Stimulated activated CD8-positive, alpha-beta memory T cell treated with anti-CD3 and anti-CD28 coated beads, Interleukin-15, amount 100 ng/mL, for 1 hour (primary cell): ENCODE results near the gene WSB1.
"Not testable (repeated sequence)": the region's sequence is repeated elsewhere in the genome, so short reads cannot be mapped to it uniquely, and the experiment has no call there.

Experiments used
- DNase-seq: peaks from one replicate; pipeline ENCODE4 v3.0.0-alpha.2; 2020; ENCODE audit warnings: low read depth

Gene WSB1

DNA sequence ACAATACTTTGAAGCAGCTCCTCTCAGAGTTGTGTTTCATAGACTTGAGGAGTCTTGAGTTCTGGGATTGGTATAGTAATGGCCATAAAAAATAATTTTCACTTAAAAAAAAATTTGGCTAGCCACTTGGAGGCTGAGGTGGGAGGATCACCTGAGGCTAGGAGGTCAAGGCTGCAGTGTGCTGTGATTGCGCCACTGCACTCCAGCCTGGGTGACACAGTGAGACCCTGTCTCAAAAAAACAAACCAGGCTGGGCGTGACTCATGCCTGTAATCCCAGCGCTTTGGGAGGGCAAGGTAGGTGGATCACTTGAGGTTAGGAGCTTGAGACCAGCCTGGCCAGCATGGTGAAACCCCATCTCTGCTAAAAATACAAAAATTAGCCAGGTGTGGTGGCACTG lies 14.8 kb upstream of the WSB1 start:
- DNase-seq = not testable (repeated sequence)

DNA sequence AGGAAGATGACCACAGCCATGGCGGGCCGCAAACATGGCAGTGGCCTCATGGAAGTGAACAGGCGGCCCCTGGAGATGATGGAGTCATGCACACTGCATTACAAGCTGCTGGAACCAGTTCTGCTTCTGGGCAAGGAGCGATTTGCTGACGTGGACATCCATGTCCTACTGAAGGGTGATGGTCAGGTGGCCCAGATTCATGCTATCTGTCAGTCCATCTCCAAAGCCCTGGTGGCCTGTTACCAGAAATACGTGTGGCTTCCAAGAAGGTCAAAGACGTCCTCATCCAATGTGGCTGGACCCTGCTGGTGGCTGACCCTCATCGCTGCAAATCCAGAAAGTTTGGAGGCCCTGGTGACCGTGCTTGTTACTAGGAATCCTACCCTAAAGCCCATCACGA lies 13.4 kb upstream of the WSB1 start:
- no peak for DNase-seq

DNA sequence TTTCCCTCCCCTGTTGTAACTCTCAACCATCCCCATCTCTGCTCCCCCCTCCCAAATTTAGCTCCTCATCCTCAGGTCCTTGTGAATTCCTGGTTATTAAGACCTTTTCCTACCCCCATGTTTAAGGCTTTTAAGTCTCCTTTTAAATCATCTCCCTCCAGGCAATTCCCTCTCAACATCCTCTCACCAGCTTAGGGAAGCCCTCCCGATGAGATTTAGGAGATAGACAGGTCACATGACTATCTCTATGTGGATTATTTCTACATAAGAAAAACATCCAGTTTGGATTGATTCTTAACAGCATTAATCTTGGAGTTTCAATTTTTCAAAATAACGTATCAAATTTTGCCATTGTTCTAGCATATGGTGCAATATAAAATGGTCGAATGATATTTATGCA lies 12.5 kb upstream of the WSB1 start:
- no peak for DNase-seq

DNA sequence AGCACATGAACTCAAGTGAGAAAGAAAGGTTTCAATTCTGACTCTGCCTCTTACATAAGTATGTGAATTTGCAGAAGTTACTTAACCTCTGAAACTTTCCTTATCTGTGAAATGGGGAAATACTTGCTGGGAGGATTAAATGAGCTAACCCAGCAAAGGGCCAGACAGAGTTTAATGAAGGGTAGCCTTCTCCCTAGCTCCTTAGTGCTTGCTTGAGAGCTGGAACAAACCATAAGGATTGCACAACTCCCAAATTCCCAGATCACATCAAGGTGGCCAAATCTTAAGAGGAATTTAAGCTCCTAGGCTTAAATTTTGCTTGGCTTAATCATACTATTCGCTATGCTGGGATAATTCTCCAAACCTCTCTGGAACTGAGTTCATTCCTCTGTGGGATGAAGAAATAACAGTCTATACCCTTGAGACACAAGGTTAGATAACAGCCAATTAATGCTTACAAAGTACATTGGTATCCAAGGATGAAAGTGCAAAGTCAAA lies 11.8 kb upstream of the WSB1 start:
- DNase-seq = no peak

- no peak for DNase-seq
Measured at GRCh38 chr17:27283060-27283459, 10.9 kb upstream of the WSB1 start.

DNA sequence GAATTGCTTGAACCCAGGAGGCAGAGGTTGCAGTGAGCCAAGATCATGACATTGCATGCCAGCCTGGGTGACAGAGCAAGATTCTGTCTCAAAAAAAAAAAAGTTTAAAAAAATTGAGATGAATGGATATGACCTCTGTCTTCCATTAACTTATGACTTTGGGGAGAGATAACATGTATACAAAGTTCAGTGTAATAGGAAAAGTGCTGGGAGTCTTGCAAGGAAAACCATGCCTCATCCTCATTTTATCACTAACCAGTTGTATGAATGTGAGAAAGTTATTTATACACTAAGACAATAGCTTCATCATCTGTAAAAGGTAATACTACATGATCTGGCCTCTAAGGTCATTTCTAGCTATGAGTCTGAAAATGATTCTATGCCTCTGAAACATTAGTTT lies 10.2 kb upstream of the WSB1 start:
- no peak for DNase-seq

DNA sequence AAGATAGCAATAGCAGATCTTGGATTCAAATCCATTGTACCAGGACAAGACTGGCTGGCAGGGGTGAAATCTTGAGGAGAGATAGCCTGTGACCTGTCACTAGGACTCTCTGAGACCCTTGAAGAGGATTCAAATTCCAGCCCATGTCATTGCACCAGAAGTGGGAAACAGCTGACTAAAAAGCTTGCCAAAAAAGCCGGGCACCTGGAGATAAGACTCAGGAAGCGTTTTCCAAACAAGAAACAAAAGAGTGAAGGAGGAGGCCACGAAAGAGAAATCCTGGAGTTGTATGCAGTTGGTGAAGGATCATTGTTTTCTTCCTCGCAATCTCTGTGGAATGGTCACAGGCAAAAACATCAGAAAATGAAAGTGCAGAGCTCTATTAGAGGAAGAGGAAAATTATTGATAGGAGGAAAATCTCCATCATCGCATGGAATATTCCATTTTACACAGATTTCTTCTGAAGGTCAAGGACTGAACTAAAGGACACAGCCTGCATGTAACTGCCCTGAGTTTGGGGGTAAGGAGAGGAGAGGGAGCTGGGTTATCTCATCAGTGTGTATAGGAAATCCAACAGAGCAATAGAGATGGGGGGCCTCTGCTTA lies 9.0 kb upstream of the WSB1 start:
- DNase-seq = no peak

- no peak for DNase-seq
Measured at GRCh38 chr17:27285516-27285915, 8.4 kb upstream of the WSB1 start.

GRCh38 chr17:27288183-27288582 lies 5.7 kb upstream of the WSB1 start:
- DNase-seq = no peak

- no peak for DNase-seq
Measured at GRCh38 chr17:27289856-27290255, 4.1 kb upstream of the WSB1 start.

GRCh38 chr17:27290916-27291598 lies 2.9 kb upstream of the WSB1 start:
- no peak for DNase-seq

DNA sequence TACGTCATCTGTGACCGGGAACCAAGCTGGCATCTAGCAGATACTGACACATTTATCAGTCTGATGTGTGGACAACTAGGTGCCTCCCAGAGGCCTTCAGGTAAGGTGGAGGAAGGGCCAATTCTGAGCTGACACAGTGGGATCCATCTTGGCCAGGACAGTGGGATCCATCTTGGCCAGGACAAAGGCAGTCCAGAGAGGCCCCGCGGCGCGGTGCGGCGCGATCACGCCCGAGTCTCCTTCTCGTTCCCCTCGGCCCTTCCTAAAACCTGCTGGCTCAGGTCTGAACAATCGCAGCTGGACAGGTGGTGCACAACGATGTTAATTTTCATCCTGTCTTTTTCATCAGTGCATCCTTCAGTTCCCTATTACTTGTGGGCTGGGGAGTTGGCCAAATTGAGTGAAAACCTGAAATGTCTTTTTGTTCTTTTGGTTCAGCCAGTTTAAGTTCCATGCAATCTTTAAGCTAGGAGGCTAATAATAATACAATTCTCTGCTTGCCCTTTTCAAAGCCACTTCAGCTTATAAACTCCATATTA lies 486 bp upstream of the WSB1 start:
- DNase-seq = no peak

- DNase-seq = no peak
Measured at GRCh38 chr17:27294689-27295630, 1.0 kb downstream of the WSB1 start.

GRCh38 chr17:27295945-27296344 lies 2.0 kb downstream of the WSB1 start:
- no peak for DNase-seq

DNA sequence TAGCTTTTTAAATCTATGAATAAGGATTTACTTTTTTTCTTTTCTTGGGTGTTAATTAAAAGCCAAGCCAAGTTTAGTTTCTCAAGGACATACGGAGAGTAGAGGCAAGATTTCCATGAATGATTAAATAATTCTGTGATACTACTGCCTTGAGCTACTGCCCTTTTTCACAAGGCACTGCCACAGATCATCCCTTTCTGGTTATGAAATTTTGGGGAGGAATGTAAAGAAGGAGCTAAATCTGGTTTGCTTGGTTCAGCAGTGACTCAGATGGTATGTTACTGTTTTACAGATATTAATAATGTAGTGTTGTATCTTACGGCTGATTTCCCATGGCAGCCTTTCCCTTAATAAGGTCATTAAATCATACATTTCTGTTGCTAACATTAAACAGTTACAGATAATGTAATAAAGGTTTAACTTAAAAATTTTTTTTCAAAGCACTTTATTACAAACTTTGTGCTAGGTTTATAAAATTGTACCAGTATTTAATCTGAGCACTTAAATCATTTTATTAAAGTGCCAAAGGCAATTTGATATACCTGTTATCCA lies 2.6 kb downstream of the WSB1 start:
- DNase-seq = no peak

GRCh38 chr17:27299384-27300049 lies 5.6 kb downstream of the WSB1 start:
- no peak for DNase-seq

DNA sequence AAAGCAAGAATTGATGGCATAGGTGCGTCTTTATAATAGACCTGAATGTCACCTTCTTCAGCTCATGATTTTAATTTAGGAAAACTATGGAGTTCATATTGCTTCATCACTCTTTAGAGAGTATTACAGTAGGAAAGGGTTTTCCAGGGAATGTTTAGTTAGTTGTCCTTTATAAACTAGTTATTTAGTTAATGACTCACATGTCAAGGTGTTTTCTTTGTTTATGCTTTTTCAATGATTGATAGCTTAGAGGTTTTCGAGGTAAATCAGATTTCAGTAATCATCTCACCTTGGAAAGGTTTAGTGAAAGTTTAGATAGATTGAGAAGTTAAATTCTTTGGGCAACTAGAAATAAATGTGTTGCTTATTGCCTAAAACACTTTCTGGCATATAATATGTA lies 9.8 kb downstream of the WSB1 start:
- DNase-seq = no peak

DNA sequence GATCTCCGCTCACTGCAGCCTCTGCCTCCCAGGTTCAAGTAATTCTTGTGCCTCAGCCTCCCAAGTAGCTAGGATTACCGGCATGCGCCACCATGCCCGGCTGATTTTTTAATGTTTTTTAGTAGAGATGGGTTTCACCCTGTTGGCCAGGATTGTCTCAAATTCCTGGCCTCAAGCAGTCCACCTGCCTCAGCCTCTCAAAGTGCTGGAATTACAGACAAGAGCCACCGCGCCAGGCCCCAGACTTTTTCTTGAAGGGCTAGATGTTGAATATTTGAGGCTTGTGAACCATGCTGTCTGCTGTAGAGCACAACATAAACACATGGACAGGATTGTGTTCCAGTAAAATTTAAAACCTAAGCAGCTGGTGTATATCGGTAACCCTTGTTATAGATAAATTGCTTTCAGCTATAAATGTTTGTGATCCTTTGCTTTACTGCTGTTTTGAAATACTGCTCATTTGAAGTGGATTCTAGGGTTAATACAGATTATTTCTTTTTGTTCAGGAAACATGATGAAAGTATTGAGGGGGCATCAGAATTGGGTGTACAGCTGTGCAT lies 12.4 kb downstream of the WSB1 start:
- no peak for DNase-seq

DNA sequence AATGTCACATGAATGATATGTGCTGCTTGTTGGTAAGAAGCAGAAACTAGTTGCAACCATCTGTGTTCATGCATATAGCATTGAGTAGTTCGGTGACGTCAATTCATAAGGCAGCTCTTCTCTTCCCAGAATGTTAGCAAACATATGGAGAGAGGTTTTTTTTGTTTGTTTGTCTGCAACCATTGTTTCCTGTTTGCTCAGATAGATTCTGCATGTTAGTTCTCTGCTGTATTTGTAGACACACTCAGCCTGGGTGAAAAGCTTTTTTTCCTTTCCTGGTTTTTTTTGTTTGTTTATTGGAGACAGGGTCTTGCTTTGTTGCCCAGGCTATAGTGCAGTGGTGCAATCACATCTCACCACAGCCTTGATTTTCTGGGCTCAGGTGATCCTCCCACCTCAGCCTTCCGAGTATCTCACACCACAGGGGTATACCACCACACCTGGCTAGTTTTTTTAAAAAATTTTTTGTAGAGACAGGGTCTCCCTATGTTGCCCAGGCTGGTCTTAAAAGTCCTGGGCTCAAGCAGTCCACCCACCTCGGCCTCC lies 16.7 kb downstream of the WSB1 start:
- no peak for DNase-seq

GRCh38 chr17:27313301-27313700 lies 19.4 kb downstream of the WSB1 start:
- DNase-seq = no peak

GRCh38 chr17:27315322-27315721 lies 21.4 kb downstream of the WSB1 start:
- no peak for DNase-seq
